ENCODE data around the gene PYGL.
"Not testable (repeated sequence)": the region's sequence is repeated elsewhere in the genome, so short reads cannot be mapped to it uniquely, and the experiment has no call there.

Gene PYGL

DNA sequence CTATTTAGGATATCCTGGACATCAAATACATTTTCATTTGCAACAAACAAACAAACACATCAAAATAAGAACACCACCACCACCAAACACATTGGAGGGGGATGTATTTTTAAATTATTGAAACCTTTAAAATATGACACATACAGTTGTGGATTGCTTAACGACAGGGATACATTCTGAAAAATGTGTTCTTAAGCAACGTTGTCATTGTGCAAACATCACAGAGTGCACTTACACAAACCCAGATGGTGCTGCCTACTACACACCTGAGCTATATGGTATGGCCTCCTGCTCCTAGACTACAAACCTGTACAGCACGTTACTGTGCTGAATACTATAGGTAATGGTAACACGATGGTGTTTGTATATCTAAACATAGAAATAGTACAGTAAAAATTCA lies 19.4 kb downstream of the PYGL start:
- no peak for DNase-seq

DNA sequence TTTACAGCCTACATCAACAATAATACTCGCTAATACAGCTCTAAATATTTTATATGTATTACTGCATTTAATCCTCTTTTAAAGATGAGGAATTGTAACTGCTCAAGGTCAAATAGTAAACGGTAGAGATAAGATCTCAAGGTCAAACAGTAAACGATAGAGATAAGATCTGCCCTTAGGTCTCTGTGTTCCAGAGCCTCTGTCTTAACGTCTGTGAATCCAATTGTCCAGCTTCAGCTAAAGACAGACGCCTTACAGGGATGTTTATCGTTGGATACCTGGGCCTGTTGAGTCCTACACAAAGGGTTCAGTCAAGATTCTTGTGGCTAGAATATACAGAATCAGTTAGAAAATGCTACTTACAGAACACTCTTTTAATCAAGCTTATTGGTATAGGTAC lies 20.0 kb downstream of the PYGL start:
- no peak for DNase-seq

DNA sequence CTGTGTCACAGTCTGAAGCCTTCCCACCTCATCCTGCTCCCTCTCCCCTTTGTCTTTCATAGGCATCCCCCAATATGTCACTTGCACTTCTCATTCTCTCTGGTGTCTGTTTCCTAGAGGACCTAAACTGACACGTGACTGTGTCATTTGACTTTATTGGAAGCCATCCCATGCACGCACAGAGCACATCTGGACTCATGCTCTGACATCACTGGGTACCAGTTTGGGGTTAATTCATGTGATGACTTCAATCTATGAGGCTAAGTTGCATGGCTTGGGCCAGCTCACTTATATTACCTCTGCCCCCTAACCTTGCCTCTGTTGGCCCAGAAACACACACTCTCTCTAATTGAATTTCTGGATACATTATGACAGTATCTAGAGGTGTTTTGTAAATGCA lies 21.5 kb downstream of the PYGL start:
- no peak for DNase-seq

DNA sequence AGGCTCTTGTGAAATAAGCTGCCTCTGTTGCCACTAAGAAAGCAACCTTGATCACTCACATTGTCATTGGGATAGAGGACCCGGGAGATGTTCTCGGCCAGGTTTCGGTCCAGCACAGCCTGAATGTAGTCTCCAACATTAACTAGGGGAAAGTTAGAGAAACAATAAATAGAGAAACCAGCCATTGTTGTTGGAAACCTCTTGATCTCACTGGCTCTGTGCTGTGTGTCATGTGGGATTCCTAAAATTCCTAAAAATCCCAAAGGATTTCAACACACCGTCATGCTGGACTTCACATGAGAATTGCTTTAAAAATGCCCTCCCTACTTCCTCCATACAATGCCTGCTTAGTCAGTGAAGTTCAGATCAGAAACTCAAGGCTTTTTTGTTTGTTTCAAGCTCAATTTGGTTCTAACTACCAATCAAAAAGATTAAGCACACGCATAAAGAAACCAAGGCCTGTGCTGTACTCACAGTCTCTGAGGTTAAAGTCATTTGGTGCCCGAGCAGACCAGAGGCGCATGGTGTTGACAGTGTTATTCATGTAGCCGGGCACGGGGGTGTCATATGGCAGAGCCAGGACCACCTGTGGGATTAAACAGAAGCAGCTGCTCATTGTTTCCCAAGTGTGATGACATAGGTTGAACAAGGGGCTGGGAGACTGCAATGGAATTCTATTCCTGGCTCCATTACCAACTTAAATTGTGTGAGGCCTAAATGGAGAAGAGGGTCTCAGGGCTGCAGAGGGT lies 23.6 kb downstream of the PYGL start:
- DNase-seq: peak; percentile 19

DNA sequence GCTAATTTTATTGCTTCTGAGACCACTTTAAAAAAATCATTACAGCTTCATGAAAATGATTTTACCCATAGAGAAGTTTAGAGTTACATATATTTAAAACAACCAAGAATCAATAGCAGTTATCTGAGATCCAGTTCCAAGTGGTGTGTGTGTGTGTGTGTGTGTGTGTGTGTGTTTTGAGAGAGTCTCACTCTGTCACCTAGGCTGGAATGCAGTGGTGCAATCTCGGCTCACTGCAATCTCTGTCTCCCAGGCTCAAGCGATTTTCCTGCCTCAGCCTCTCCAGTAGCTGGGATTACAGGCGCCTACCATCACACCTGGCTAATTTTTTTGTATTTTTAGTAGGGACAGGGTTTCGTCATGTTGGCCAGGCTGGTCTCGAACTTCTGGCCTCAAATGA lies 24.8 kb downstream of the PYGL start:
- not testable (repeated sequence) for DNase-seq

DNA sequence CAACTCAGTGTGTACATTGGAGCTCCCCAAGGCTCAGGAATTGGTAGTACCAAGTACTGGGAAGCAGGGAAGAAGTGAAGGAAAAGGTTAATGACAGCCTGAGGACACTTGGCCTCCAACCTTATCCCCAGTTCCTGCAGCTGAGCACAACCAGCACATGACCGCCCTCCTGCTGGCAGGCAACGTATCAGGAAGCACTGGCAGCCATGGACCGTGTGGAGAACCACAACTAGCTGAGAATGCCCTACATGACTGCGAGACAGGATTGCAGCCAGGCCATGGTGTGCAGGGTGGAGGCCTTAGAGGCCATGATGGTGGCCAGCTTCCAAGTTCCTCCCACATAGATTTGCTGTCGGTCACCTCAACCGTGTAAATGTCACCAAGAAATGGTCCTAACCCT lies 26.8 kb downstream of the PYGL start:
- no peak for DNase-seq

DNA sequence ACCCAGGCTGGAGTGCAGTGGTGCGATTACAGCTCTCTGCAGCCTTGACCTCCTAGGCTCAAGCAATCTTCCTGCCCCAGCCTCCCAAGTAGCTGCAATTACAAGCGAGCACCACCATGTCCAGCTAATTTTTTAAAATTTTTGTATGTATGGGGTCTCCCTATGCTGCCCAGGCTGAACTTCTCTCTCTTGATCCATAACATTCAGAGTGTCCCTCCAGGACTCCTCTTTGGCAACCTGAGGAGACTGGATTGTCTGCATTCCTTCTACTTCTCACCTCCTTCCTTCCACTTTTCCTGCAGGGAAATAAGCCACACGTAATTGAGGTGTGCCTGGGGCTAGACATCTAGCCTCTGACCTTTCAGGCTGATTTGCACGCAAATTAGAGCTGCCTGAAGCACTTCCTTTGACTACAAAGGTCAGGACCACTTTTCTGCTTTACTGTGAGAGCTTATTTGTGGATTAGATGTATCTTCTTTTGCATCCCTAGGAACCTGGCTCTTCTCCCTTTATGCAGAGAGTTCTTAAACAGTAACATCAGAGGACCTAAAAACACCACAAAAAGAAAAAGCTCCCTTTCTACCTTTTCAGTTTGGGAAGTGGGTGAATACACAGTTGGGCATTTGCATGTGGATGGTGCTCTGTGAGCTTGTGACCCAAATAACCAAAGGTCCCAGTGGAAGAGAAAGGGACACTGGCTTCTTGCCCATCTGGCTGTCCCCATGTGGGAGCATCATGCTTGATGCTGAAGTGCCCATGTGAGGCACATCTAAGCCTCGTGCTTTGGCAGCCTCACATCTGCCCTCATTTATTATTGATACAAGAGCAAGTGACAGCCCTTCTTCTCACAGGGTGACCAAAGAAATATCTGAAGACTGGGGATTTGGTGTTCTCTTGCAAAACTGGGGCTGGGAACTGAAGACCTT lies 33.5 kb downstream of the PYGL start:
- no peak for DNase-seq

DNA sequence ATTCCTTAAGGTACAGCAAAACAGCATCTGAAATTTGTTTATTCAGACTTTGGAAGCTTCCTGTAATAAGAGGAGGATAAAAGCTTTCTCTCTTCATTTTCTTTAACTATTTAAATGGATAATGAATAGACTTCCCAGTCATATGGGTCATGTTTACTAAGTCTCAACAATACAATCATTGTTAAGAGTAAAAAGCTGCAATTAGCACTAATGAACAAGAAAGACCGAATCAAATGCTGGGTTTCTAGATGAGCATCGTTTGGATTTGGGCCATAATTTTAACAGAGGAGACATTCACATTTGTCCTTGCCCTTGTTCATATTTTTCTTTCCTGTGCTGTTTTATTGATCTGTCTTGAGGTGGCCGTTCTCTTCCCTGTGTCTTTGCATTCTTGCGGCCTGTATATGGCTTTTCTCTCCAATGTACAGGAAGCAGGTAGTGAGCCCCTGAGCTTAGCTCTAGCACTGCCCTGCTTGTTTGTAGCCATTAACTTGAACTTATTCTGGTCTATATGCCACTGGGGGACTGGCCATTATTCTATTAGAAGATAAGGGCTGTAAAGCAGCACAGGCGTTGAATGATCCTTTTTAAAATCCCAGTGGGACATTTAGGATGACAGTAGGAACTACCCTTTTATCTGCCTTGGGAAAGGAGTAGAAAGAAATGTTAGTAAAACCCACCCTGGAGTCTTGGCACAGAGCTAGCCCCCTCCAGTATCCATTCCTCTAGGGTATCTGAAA lies 37.8 kb downstream of the PYGL start:
- DNase-seq: no peak

DNA sequence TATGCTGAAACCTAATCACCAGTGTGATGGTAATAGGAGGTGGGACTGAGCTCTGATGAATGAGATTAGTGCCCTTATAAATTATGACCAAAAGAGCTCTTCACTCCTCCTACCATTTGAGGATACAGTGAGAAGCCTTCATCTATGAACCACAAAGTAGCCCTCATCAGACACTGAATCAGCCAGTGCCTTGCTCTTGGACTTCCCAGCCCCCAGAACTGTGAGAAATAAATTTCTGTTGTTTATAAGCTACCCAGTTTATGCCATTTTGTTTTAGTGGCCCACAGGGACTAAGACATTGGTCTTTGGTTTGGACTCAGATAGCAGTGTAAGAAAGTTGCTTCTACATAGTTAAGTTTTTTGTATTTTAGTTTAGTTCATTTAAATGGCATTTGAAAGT lies 39.6 kb downstream of the PYGL start:
- no peak for DNase-seq

DNA sequence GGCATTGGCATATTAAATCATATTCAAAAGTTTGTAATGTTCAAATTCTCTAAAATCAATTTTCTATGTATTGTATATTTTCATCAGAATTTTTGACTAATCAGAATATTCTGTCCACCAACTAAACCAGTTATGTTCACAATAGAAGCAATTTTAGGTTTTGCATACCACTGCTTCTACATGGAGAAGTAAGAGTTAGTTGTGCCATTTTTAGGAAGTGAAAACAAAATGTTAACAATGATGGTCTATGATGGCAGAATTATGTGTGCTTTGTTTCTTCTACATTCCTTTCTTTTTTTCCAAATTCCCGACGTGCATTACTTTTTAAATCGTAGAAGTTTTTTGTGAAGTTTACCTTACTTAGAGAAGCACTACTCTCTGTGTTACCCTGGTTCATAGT lies 42.9 kb downstream of the PYGL start:
- DNase-seq: no peak

DNA sequence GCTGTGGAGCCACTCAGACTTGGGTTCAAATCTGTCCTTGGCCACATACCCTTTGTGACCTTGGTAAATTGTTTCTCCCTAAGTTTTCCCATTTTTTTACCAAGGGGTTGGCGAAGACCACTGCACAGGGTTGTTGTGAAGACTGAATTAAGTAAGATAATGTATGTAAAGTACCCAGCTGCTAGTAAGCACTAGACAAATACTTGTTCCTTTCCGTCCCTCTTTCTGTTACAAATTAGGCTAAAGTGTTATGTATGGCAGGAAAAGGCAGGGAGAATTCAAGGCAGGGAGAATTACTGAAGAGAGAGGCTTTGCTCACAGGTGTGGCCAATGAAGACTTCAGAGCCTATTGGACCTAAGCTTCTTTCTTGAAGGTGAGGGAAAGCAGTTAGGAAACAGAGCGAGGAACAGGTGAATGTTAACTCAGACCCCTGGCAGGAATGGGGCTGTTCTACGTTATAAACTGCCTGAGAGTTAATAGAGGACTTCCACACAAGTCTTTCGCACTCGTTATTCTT lies 46.6 kb downstream of the PYGL start:
- DNase-seq: no peak

DNA sequence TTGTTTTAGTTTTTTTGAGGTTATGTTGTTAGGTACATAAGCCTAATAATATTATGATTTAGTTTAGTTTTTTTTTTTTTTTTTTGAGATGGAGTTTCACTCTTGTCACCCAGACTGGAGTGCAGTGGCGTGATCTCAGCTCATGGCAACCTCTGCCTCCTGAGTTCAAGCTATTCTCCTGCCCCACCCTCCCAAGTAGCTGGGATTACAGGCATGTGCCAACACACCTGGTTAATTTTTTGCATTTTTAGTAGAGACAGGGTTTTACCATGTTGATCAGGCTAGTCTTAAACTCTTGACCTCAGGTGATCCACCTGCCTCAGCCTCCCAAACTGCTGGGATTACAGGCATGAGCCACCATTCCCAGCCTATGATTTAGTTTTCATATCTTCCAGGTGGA lies 47.3 kb downstream of the PYGL start:
- DNase-seq: not testable (repeated sequence)

DNA sequence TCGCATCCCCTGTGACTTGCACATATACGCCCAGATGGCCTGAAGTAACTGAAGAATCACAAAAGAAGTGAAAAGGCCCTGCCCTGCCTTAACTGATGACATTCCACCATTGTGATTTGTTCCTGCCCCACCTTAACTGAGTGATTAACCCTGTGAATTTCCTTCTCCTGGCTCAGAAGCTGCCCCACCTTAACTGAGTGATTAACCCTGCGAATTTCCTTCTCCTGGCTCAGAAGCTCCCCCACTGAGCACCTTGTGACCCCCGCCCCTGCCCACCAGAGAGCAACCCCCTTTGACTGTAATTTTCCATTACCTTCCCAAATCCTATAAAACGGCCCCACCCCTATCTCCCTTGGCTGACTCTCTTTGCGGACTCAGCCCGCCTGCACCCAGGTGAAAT lies 47.9 kb downstream of the PYGL start:
- not testable (repeated sequence) for DNase-seq

DNA sequence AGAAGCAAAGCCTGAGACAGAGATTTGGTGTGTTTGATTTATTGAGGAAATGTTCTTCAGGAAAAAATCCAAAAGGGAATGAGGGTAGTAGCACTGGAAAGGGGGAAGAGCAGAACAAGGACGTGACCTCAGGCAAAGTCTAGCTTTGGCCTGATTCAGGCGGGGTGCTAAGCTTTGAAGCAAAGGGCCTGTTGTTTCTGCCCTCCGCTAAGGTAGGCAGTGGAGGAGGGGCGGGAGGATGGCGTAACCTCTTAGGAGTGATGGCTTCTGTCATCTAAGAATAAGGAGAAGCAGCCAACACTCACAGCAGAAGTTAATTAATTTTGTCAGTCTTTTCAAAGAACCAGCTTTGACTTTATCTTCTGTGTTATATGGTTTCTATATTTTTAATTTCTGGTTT lies 52.0 kb downstream of the PYGL start:
- no peak for DNase-seq

DNA sequence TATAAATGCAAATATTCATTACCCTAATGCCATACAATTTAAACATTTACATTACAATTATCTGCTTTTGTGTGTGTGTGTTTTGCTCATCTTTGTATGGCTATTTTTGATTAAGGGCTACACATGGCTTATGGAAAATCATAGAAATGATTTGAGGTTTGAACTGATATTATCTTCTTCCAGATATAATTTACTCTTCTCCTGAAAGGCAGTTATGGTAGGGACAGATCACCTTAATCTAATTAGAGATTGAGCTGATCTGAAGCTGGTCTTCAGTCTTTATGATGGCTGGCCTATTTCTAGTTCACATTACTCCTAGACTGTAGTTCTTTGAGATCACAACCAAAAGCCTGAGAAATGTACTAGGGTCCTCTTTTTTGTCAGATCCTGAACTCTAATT lies 56.8 kb downstream of the PYGL start:
- no peak for DNase-seq

DNA sequence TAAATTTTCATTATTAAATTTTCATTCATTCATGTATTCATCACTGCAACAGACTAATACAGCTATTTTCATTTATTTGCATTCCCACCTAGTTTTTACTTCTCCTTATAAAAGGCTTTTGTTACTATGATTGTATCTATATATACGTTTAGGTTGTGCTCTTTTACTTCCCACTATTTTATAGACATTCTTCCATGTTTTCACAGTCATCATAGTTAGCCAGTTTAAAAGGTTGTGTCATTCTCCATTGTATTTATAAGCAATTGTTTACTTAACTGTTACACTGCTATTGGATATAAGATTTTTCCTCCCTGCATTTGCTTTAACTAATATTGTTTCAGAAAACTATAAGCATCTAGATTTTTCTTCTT lies 60.5 kb downstream of the PYGL start:
- no peak for DNase-seq

DNA sequence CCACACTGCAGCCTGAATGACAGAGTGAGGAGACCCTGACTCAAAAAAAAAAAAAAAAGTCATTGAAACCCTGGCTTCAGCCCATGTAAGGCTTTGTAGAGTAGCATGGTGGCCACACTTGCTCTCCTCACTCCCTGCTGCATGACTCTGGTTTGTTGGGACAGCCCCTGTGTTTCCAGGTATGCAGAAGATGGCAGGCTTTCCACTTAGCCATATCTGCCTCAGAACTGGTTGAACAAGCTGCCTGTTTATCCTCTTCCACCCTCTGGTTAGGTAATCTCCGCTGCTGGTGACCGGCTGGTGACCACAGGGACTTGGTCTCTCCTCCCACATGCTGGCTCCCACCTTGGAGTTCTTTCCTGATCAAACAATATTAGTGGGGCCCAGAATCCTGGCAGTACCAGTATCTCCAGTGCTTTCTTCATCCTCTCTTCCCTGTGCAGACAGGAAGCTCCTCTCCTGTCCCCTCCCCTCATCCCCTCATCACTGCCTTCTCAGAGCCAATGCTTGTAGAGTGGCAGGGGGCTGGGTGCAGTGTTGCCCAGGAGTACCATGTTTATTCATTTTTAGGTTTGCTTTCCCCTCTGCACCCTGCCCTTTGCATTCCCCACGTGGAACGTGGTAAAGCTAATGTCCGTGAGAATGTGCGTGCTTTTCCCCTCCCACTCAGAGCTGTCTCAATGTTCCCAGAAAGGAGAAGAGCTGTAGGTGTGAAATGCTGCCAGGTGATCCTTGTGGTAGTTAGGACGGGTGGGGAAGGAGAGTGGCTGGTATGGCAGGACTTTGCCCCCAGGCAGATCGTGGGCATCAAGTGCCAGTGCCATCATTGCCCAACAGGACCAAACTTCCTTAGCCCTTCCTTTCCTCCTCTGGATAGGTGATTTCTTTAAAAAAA lies 61.1 kb downstream of the PYGL start:
- no peak for DNase-seq

DNA sequence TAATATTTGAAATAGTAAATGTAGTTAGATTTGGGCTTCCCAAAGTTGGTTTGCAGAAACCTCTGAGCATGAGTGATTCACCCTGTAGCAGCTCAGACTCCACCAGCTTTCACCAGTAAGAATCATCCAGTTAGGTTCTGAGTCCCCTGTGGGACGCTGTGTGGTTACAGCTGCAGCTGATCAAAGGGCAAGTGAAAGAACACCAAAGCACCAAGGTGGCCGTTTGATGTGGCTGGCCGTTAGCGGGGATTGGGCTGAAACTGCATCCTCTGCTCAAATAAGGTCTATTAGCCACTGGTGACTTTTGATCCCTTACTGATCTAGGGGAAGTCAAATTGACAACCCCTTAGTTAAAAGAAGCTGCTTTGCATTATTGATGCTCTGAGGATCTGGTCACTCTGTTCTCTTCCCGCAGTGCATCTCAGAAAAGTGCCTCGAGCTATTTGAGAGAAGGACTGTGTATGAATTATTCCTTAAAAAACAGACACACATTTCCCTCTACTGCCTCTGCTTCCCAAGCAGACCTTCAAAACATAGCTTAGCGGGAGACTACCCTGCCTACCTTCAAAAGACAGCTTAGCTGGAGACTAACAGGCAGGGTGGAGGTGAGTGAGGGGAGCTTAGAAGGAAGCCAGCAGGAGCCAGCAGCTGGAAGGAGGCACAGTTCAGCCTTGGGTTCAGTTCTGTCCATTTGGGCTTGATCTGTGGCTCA lies 68.8 kb downstream of the PYGL start:
- no peak for DNase-seq

DNA sequence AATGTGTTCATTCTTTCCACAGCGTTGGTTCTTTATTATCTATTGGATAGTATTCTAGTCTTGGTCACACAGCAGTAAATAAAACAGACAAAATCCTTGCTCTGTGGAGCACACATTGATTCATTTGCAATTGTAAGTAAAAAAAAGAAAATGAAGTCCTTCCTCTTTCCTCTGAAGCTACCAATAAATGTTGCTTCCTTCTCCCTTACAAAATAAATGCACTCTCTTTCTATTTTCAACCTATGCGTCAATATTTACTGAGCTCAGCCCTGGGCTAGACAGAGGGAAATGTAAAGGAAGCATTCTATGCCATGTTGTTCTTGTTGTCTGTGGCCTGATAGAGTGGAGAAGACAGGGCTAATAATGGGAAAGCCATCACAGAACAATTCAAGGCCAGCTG lies 69.5 kb downstream of the PYGL start:
- DNase-seq: no peak

DNA sequence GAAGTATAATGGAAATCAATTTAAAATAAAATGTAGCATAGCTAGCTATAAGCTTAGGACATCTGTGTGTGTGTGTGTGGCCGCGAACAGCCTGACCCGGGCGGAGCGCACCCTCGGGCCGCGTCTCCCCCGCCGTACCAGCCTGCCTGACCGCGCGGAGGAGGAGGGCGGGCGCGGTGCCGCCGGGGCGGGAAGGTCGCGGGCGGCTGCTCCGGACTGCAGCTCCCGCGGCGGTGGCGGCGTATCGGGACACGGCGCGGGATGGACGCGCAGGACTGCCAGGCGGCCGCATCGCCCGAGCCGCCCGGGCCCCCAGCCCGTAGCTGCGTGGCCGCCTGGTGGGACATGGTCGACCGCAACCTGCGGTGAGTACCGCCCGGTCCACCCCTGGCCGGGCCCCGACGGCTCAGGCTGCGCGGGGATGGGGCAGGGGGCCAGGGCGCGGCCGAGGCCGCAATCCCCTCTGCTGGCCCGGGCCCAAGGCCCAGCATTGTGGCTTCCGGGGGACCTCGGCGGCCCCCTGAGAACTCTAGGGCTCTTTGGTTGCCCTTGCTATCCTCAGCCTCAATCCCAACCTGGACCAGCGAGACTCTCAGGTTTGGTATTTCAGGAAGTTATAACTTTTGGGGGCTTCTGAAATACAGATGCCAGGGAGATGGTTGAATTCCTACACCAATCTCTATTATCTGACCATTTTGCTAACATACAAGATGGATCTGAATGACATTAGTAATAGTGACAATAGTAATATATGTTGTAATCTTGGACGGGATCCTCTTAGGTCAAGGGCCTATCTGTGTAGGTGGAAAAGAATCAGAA lies 72.2 kb downstream of the PYGL start, which contains the start of gene ABHD12B:
ABHD12B (plus strand) TSS at position 140 of the 819 bp plus-strand sequence; CDS start at position 262, 122 bp downstream.
- DNase-seq: no peak

DNA sequence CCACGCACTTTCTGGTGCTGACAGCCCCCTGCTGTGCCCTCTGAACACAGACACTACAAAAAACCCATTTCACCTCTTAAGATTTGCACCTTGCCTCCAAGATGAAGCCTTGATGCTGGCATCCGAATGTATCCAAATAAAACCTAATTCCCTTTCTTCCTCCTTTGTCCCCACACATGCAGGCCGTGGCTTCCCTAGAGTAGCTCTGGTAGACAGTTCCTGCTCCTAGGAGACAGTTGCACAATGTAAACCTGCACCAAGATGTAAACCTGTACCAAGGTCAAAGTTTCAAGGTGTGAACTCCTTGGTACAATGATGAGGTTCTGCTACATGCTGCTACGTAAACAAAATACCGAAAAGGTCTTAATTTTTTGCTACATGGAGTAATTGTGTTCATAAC lies 73.1 kb downstream of the PYGL start:
- DNase-seq: no peak
